Stimulated activated CD8-positive, alpha-beta memory T cell treated with anti-CD3 and anti-CD28 coated beads, Interleukin-7, amount 100 ng/mL, for 1 hour (primary cell): ENCODE results near the gene CRIP1.

Experiments used
- DNase-seq, 2 donors: peaks; one replicate each; pipeline ENCODE4 v3.0.0-alpha.2; 2020; ENCODE audit warnings: low read depth in 2 of 2

Gene CRIP1

DNA sequence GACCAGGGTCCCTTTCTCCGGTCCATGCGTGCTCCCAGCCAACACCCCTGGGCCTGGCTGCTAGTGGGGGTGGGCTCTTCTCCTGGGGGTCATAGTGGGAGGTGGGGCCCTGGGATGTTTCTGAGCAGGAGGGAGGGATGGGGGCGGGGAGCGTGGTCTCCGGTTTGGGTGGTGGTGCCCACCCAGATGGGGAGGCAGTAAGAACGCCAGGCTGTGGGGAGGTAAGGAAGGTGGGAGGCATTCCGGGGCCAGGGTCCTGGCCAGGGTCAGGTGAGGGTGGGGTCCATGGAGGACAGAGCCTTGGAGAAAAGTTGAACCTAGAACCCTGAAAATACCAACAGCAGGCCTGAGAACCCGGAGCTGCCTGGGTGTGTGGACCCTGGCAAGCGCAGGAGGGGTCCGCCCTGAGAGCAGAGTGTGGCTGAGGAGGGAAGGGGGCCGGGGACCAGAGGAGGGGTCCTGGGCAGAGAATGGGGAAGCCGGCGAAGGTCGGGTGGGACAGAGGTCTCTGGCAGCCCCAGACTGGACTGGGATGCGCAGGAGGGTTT lies 6.4 kb upstream of the CRIP1 start:
- no peak for DNase-seq

DNA sequence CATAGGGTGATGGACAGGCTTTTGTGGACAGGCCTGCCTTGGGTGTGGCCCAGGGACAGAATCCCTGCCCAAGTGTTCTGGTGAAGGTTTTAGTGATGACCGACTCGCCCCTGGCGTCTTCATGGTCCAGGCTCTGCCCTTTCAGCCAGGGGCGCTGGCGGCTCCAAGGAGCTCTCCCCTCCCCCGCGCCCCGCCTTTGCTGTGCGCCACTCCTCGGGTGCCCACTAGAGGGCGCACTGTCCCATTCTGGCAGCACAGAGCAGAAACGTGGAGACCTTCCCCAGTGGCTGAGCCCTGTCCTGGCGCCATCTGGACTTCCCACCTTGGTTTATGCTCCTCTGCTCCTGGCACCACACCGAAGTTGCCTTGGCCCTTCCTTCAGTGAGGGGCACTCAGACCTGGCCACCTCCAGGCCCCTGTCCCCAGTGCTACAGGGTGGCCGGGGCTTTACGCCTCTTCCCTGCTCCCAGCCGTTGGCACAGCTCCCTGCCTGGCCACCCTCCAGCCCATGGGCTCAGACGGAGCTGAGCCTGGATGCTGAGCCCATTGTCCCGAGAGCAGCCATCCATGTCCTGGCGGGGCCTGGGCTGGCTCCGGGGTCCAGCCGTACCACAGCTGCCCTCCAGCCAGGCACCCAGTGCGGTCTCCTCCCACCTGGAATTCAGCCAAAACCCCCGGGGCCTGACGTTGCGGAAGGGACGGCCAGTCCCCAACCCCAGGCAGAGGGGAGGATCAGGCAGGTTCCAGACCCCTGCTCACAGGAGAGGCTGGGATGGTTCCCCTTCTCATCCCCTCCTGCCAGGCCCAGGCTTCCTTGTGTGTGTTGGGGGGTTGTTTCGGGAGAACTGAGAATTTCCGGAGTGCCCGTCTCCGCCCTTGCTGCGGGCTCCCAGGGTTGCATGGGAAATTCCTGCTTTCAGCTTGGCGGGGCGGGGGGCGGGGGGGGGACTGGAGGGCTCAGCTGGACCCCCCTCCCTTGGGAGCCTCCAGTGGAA lies 5.6 kb upstream of the CRIP1 start:
- DNase-seq = peak; percentile 74 to 88

DNA sequence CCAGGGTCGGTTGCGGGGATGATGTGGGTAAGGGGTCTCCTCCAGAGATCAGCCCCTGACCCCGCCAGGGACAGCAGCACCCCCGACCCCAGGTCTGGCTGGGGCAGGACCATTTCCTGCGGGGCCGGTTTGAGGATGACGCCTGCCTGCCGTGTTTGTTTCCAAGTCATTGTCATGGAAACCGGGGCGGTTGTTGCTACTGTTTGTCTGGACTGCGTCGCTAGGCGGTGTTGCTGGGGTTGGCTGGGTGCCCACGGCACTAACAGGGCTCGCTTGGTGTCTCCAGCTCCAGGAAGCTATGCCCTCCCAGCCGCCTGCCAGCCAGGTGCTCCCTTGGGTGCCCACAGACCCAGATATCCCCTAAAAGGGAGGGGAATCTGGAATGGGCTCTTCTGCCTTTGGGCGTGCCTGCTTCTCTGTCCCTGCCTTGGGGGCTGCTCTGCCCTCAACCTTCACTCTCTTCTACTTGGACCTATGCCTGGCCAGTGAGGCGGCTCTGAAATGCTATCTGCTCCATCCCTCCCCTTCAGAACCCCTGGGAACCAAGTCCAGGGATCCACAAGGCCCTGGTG lies 4.7 kb upstream of the CRIP1 start:
- peak; percentile 83 to 85 for DNase-seq

- no peak for DNase-seq
Measured at GRCh38 chr14:105482486-105483110, 4.1 kb upstream of the CRIP1 start.

DNA sequence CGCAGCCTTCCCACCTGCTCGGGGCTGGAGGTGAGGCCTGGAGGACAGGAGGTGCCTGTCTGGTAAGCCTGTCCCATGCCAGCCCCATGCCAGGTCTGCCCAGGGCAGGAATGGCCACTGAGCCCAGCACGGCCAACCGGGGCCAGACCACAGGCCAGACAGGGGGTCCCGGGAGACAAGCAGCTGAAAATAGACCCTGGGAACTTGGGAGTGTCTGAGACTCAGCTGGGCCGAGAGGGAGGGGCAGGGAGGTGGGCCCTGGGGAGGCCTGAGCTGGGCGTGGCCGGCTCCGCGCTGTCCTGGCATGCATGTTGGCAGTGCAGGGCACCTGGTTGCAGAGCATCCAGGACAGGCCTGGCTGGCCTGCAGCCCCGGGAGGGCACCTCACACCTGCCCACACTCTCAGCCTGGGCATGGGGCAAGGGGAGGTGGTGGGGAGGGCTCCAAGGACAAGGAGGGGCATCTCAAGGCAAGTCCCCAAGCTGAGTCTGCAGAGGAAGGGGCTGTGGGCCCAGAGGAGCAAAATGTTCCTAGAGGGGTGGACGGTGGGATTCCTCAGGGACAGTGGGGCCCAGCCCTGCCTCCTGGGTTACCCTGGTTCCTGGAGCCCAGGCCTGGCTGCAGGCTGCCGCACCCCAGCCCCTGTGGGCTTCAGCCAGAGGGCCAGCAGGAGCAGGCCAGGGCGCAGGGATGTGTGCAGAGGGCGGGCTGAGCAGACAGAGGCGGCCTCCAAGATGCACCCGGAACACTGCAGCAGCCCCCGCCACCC lies 3.2 kb upstream of the CRIP1 start:
- no peak for DNase-seq

- DNase-seq = no peak
Measured at GRCh38 chr14:105484069-105484996, 2.4 kb upstream of the CRIP1 start.

- no peak for DNase-seq
Measured at GRCh38 chr14:105484997-105485393, 1.7 kb upstream of the CRIP1 start.

DNA sequence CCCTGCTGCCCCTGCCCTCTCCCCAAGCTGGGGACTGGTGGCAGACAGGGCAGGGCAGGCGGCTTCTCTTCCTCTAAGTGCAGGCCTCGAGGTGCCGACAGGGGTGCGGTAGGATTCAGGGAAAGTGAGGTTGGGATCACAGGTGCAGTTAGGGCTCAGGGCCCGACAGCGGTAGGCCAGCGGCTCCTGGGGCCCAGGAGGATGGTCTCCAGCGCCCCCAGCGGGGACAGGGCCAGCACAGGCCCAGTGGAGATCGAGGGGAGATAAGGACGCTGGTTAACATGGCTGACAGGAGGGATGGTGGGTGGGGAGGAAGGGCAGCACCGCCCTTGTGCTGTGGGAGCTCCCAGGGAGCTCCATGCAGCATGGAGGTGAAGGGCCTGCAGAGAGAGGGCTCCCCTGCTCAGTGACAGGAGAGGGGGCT lies 935 bp upstream of the CRIP1 start:
- no peak for DNase-seq

DNA sequence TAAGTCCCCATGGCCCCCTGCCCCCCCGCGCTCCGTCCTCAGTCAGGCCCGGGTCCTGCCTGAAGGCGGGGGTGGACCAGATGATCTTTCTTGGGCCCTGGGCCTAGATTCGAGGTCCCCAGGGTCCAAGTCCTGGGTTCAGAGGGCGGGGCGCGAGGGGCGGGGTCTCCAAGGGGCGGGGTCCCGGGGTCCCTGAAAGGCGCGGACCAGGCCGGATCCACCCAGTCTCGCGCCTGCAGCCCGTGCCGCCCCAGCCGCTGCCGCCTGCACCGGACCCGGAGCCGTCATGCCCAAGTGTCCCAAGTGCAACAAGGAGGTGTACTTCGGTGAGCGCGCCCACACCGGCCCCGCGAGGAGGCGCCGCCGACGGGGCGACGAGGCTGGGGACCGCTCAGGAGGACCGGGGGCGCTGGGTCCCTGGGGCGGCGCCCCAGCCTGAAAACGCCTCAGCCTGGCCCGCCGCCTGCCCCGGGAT lies 325 bp downstream of the CRIP1 start:
- DNase-seq = peak in 1 of 2 donors; percentile 48

DNA sequence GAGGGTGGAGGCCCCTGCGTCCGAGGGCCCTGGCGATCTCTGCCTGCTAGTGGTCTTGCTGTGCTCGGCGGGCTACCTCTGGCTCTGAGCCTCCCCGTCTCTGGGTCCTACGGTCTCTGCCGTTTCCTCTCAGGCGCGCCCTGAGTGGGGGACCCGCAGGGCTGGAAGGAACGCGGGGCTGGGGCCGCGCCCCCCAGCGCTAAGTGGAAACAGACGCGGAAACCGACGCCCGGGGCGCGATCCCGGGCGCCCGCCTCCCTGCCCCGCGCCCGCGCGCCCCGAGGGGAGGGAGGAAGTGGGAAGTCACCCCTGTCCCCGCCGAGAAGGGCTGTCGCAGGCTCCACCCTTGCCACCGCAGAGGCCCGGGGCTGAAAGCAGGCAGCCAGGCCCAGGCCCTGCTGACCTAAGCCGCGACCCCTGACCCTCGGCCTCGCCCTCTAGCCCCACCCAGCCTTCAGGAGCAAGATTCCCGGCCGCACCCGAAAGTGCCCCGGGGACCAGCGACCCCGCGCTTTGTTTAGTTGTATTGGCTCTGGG lies 831 bp downstream of the CRIP1 start:
- no peak for DNase-seq

DNA sequence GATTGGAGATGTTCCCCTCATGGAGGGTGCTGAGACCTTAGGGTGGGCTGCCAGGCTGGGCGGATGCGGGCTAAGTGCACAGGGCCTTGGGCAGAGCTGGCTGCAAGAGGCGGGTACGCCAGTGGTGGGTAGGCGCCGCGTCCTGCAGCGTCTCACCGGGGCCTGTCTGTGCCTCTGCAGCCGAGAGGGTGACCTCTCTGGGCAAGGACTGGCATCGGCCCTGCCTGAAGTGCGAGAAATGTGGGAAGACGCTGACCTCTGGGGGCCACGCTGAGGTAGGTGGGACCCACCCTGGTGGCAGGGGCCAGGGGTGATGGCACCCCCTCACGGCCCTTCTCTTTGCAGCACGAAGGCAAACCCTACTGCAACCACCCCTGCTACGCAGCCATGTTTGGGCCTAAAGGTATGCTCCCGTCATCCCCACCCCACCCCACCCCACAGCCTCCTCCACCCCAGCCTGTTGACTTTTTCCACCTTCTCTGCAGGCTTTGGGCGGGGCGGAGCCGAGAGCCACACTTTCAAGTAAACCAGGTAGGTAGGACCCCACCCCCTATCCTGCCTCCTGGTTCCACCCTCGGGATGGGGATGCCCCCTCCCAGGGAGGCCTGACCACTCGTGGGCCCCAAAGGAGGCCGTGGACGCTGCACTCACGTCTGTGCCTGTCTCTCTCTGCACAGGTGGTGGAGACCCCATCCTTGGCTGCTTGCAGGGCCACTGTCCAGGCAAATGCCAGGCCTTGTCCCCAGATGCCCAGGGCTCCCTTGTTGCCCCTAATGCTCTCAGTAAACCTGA lies 1.5 kb downstream of the CRIP1 start:
- no peak for DNase-seq

GRCh38 chr14:105488781-105489541 lies 2.3 kb downstream of the CRIP1 start:
- DNase-seq = no peak

- DNase-seq = peak; percentile 63 to 69
Measured at GRCh38 chr14:105489542-105490266, 3.0 kb downstream of the CRIP1 start.

DNA sequence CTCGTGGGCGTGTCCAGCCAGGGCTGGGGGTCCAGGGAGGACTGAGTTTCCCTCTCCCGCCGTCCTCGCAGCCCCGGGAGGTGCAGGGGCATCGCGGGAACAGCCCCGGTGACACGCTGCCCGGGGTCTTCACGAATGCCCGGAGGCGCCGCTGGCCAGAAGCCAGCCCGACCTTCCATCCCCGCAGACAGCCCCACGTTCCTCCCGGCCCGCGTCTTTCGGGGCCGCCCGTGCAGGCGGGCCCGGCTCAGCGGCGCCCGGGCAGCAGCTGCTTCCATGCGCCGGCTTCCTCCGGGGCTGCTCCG lies 3.5 kb downstream of the CRIP1 start:
- no peak for DNase-seq

DNA sequence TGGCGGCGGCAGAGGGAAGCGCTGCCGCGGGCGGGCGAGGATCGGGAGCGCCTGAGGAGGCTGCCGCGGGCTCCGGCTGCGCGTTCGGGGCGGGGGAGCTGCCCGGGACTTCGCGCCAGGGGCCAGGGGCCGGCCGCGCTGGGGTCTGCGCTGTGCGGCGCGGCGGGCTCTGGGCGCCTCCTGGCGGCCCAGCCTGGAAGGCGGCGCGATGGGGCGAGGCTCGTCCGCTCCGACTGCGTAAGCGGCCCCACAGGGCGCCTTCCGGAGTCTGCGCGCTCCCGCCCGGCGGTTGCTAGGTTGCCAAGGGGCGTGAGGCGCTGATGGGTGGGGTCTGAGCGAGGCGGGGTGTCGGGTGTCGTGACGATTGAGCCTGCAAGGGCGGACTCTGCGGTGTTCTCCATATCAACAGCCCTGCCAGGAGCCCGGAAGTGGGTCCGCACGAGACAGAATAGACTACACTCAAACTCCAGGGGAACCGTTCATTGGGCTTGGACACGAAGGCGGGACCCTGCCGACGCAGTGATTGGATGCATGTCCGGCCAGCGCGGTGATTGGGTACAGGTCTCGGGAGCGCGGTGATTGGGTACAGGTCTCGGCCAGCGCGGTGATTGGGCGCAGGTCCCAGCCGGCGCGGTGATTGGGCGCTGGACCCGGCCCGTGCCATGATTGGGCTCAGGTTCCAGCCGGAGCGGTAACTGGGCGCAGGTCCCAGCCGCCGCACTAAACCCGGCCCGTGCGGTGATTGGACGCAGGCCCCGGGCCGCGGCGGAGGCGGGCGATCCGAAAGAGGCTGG lies 4.1 kb downstream of the CRIP1 start, which contains the start of gene TEDC1:
TEDC1 (plus strand) TSS at position 675 of the 794 bp plus-strand sequence. CDS start 130 bp downstream, outside the sequence.
- peak; percentile 97 for DNase-seq

GRCh38 chr14:105491366-105491973 lies 4.8 kb downstream of the CRIP1 start:
- DNase-seq = peak; percentile 68 to 74
